CD14-positive monocyte (primary cell): Measurements from ENCODE around the gene CCL11. TPM values are rescaled to one million over a fixed set of nuclear protein-coding genes. Genes with fewer than 3 reads are reported as not detected.

Experiments used
- DNase-seq, 3 donors: peaks; one replicate each; pipeline ENCODE4 v3.0.0-alpha.2; 2011 to 2022
- H2AFZ ChIP-seq: 2 replicates; pipeline ENCODE4 v1.6.0; 2012; ENCODE audit warnings: mild to moderate bottlenecking, low read depth, low read length, inconsistent platforms; ENCODE audit not compliant: insufficient read depth, poor library complexity, severe bottlenecking
- H3K27ac ChIP-seq, 2 donors: 1 replicate in 1 of 2; 2 replicates in 1 of 2; pipeline ENCODE4 v1.5.1; 2012 to 2013; ENCODE audit warnings: low read length in 2 of 2, control low read depth in 1 of 2, inconsistent platforms in 1 of 2, low read depth in 1 of 2, mild to moderate bottlenecking in 1 of 2
- H3K27me3 ChIP-seq, 2 donors: one replicate each; pipeline versions ENCODE4 v1.6.0 to v1.6.1; 2011 to 2013; ENCODE audit warnings: low read length in 2 of 2; ENCODE audit not compliant: control insufficient read depth in 2 of 2, insufficient read depth in 2 of 2
- H3K36me3 ChIP-seq, 2 donors: replicated peaks in 1 of 2; 1 replicate in 1 of 2; 2 replicates in 1 of 2; pipeline versions ENCODE4 v1.5.1 to v1.6.1; 2012 to 2013; ENCODE audit warnings: low read length in 2 of 2, control low read depth in 1 of 2, inconsistent platforms in 1 of 2, mild to moderate bottlenecking in 1 of 2; ENCODE audit not compliant: insufficient read depth in 2 of 2, control insufficient read depth in 1 of 2
- H3K4me1 ChIP-seq, 2 donors: 1 replicate in 1 of 2; 2 replicates in 1 of 2; pipeline versions ENCODE4 v1.5.1 to v1.6.1; 2012 to 2013; ENCODE audit warnings: low read length in 2 of 2, control low read depth in 1 of 2, inconsistent platforms in 1 of 2, mild to moderate bottlenecking in 1 of 2, moderate library complexity in 1 of 2; ENCODE audit not compliant: insufficient read depth in 2 of 2, control insufficient read depth in 1 of 2
- H3K4me2 ChIP-seq: replicated peaks from 2 replicates; pipeline ENCODE3; 2012; ENCODE audit warnings: low read length, moderate library complexity, mild to moderate bottlenecking; ENCODE audit not compliant: poor library complexity, severe bottlenecking; ENCODE audit errors: extremely low read depth
- H3K4me3 ChIP-seq, 3 experiments: fragments of 200-600 bp in 1 of 3; sonication (generic) in 1 of 3; replicated peaks in 1 of 3; 1 replicate in 2 of 3; 2 replicates in 1 of 3; pipeline ENCODE4 v1.5.1; 2011 to 2013; ENCODE audit warnings: low read length in 3 of 3, mild to moderate bottlenecking in 3 of 3, control low read depth in 2 of 3, low read depth in 2 of 3, inconsistent platforms in 1 of 3, moderate library complexity in 1 of 3
- H3K79me2 ChIP-seq: 2 replicates; pipeline ENCODE4 v1.6.0; 2012; ENCODE audit warnings: mild to moderate bottlenecking, control low read depth, inconsistent platforms, low read length, moderate library complexity; ENCODE audit not compliant: insufficient read depth
- H3K9ac ChIP-seq: 2 replicates; pipeline ENCODE4 v1.6.0; 2017; ENCODE audit warnings: low read length, mild to moderate bottlenecking; ENCODE audit not compliant: insufficient read depth, poor library complexity, severe bottlenecking
- H3K9me3 ChIP-seq, 2 donors: replicated peaks in 1 of 2; 1 replicate in 1 of 2; 2 replicates in 1 of 2; pipeline versions ENCODE4 v1.5.1 to v1.6.1; 2012 to 2013; ENCODE audit warnings: low read length in 2 of 2, control low read depth in 1 of 2; ENCODE audit not compliant: control insufficient read depth in 1 of 2, insufficient read depth in 1 of 2
- H4K20me1 ChIP-seq: 2 replicates; pipeline ENCODE4 v1.6.0; 2012; ENCODE audit warnings: mild to moderate bottlenecking, low read length, control low read depth, moderate library complexity; ENCODE audit not compliant: insufficient read depth
- H3K27ac Mint-ChIP-seq, 7 donors: one replicate each; pipeline ENCODE4 v1.8.0; 2020; ENCODE audit warnings: mild to moderate bottlenecking in 7 of 7, mixed read lengths in 7 of 7, moderate library complexity in 6 of 7, inconsistent platforms in 2 of 7
- H3K27me3 Mint-ChIP-seq, 3 donors: one replicate each; pipeline ENCODE4 v1.8.0; 2021 to 2022; ENCODE audit warnings: low read depth in 3 of 3, mild to moderate bottlenecking in 3 of 3, mixed read lengths in 3 of 3, moderate library complexity in 3 of 3, inconsistent platforms in 1 of 3
- H3K36me3 Mint-ChIP-seq, 2 donors: one replicate each; pipeline ENCODE4 v1.8.0; 2020; ENCODE audit warnings: mixed read lengths in 2 of 2, inconsistent platforms in 1 of 2, mild to moderate bottlenecking in 1 of 2
- H3K4me1 Mint-ChIP-seq: one replicate; pipeline ENCODE4 v1.8.0; 2020; ENCODE audit warnings: mild to moderate bottlenecking, mixed read lengths
- H3K4me3 Mint-ChIP-seq, 2 donors: one replicate each; pipeline ENCODE4 v1.8.0; 2020; ENCODE audit warnings: mild to moderate bottlenecking in 2 of 2, mixed read lengths in 2 of 2, moderate library complexity in 1 of 2
- H3K9me3 Mint-ChIP-seq, 7 donors: one replicate each; pipeline ENCODE4 v1.8.0; 2020 to 2022; ENCODE audit warnings: mixed read lengths in 7 of 7, mild to moderate bottlenecking in 6 of 7, moderate library complexity in 6 of 7, inconsistent platforms in 2 of 7
- WGBS: methylation state at CpG from one replicate; pipeline ENCODE4 v1.1.5; 2013; ENCODE audit warnings: missing lambda C conversion rate; ENCODE audit not compliant: insufficient coverage; 5-methylcytosine and 5-hydroxymethylcytosine counted together
- intact Hi-C, 2 donors: fragments of 100-400 bp; cut with micrococcal nuclease; formaldehyde crosslinking; loops; one replicate each; pipeline versions ENCODE4 v1.15.0 to v1.15.1; 2023
- polyA plus RNA-seq, 3 donors: library from polyadenylated mRNA; depleted of rRNA in 1 of 3; unstranded in 2 of 3; stranded (reverse) in 1 of 3; fragments of 300-500 nt in 2 of 3; fragments of >200 nt in 1 of 3; fragmentation: Illumina TruSeq in 2 of 3; gene quantifications; 1 replicate in 2 of 3; 2 replicates in 1 of 3; pipeline ENCODE4 v1.2.3, GENCODE V29; 2012 to 2021
- TF ChIP-seq, protein P1 (sequence below): fragments of 200-600 bp; IDR thresholded peaks from one replicate; pipeline ENCODE4 v1.8.0; 2022; ENCODE audit warnings: antibody characterized with exemption, mild to moderate bottlenecking

The CCL11 gene
- polyA plus RNA-seq, 3 donors = not detected

DNA sequence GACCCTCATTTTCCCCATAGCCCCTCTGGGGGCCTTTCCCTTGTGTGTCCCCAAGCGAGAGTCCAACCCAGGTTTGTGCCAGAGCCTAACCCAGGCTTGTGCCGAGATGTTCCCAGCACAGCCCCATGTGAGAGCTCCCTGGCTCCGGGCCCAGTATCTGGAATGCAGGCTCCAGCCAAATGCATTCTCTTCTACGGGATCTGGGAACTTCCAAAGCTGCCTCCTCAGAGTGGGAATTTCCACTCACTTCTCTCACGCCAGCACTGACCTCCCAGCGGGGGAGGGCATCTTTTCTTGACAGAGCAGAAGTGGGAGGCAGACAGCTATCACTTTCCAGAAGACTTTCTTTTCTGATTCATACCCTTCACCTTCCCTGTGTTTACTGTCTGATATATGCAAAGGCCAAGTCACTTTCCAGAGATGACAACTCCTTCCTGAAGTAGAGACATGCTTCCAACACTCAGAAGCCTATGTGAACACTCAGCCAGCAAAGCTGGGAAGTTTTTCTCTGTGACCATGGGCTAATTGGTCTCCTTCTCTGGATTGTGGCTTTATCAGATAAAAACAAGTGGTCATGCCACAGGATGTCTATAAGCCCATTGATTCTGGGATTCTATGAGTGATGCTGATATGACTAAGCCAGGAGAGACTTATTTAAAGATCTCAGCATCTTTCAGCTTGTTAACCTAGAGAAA lies 33.0 kb upstream of the CCL11 start:
- Histone ChIP-seq H3K27ac (peak overlapping the region in 1 of 2 donors; percentile 1), H3K27me3 (no peaks in the 10 kb centered on the region), H3K9ac (no peak overlapping the region), H3K4me3 (peak overlapping the region in 1 of 3 experiments; percentile 14), H3K79me2 (no peaks in the 10 kb centered on the region), H3K4me1 (peaks cover 68 to 71% of the 10 kb centered on the region in 2 donors), H4K20me1 (no peaks in the 10 kb centered on the region), H2AFZ (no peak overlapping the region), H3K9me3 (no peaks in the 10 kb centered on the region), H3K36me3 (no peaks in the 10 kb centered on the region), H3K4me2 (peak overlapping the region; percentile 4)
- Mint-ChIP-seq H3K9me3 (peaks cover 0 to 7% (median 0%) of the 10 kb centered on the region in 7 donors), H3K36me3 (peaks cover 3 to 14% of the 10 kb centered on the region in 2 donors), H3K27ac (peak overlapping the region in 6 of 7 donors; percentile 43 to 87 (median 80)), H3K4me1 (peaks cover 51% of the 10 kb centered on the region), H3K4me3 (peak overlapping the region in 1 of 2 donors; percentile 51), H3K27me3 (peaks cover 0 to 11% (median 3%) of the 10 kb centered on the region in 3 donors)
- WGBS = 86% methylated on average over 3 of the region's 6 CpGs
- intact Hi-C loops = loop anchor here (2.0 to 10.0 kb wide), 2 partner anchors 54 to 62 kb away; partner anchors contain the start of gene CCL8 (in 1 of the 2)
- TF ChIP-seq, protein P1, sequence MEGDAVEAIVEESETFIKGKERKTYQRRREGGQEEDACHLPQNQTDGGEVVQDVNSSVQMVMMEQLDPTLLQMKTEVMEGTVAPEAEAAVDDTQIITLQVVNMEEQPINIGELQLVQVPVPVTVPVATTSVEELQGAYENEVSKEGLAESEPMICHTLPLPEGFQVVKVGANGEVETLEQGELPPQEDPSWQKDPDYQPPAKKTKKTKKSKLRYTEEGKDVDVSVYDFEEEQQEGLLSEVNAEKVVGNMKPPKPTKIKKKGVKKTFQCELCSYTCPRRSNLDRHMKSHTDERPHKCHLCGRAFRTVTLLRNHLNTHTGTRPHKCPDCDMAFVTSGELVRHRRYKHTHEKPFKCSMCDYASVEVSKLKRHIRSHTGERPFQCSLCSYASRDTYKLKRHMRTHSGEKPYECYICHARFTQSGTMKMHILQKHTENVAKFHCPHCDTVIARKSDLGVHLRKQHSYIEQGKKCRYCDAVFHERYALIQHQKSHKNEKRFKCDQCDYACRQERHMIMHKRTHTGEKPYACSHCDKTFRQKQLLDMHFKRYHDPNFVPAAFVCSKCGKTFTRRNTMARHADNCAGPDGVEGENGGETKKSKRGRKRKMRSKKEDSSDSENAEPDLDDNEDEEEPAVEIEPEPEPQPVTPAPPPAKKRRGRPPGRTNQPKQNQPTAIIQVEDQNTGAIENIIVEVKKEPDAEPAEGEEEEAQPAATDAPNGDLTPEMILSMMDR = no peak
- peak in 2 of 3 donors; percentile 54 to 93 for DNase-seq

DNA sequence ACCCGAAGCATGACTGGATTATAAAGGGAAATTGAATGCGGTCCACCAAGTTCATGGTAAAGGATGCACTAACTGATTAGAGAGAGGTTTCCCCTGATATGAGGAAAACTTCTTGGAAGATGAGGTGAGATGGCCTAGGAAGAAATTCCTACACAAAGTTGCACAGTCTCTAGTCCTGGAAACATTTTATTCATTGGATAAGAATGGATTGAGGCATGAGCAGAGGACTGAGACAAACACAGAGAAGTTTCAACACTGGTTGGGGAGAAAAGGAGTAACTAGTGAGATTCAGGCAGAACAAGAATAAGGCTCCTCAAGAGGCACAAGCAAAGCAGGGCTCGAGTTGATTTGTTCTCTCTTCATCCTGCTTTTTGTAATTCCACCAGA lies 32.4 kb upstream of the CCL11 start:
- no peaks in the 10 kb centered on the region for H4K20me1 ChIP-seq

More for the DNA sequence above, 32.4 kb upstream of the CCL11 start:
- 90% methylated on average over 3 of the region's 3 CpGs for WGBS
- Mint-ChIP-seq H3K9me3 (peaks cover 0 to 2% (median 0%) of the 10 kb centered on the region in 7 donors), H3K4me3 (no peak overlapping the region), H3K36me3 (peaks cover 3 to 13% of the 10 kb centered on the region in 2 donors), H3K4me1 (peaks cover 51% of the 10 kb centered on the region), H3K27me3 (peaks cover 0 to 7% (median 3%) of the 10 kb centered on the region in 3 donors), H3K27ac (peak overlapping the region in 2 of 7 donors; percentile 43 to 81)
- Histone ChIP-seq H3K27ac (no peak overlapping the region), H3K9me3 (no peaks in the 10 kb centered on the region), H3K27me3 (no peaks in the 10 kb centered on the region), H3K36me3 (no peaks in the 10 kb centered on the region), H3K79me2 (no peaks in the 10 kb centered on the region), H3K4me2 (no peak overlapping the region), H3K4me3 (no peak overlapping the region), H3K4me1 (peaks cover 62 to 65% of the 10 kb centered on the region in 2 donors), H3K9ac (no peak overlapping the region), H2AFZ (no peak overlapping the region)
- TF ChIP-seq, protein P1 = no peak
- intact Hi-C loops = loop anchor here (2.0 to 10.0 kb wide), 2 partner anchors 54 to 62 kb away; partner anchors contain the start of gene CCL8 (in 1 of the 2)
- DNase-seq = no peak
